Measurements from ENCODE around the gene ITPRIP. TPM values are rescaled to one million over a fixed set of nuclear protein-coding genes. Genes with fewer than 3 reads are reported as not detected.

Gene ITPRIP
- total RNA-seq (21.6 TPM), polyA plus RNA-seq (ENCODE audit: insufficient read depth, low read depth, low replicate concordance) (9.0 TPM)
- long read RNA-seq, donor 1, full-length matches to known transcripts: 5 of 5 reads
- long read RNA-seq, donor 1, partial matches to known transcripts: 0 of 5 reads
- long read RNA-seq, donor 1, other reads (novel, unspliced or antisense): 0 of 5 reads
- long read RNA-seq, donor 2, full-length matches to known transcripts: 1 of 1 reads
- long read RNA-seq, donor 2, partial matches to known transcripts: 0 of 1 reads
- long read RNA-seq, donor 2, other reads (novel, unspliced or antisense): 0 of 1 reads
- long read RNA-seq, donor 3, full-length matches to known transcripts: 2 of 2 reads
- long read RNA-seq, donor 3, partial matches to known transcripts: 0 of 2 reads
- long read RNA-seq, donor 3, other reads (novel, unspliced or antisense): 0 of 2 reads
- long read RNA-seq, donor 4, full-length matches to known transcripts: 2 of 2 reads
- long read RNA-seq, donor 4, partial matches to known transcripts: 0 of 2 reads
- long read RNA-seq, donor 4, other reads (novel, unspliced or antisense): 0 of 2 reads
- long read RNA-seq, donor 5, full-length matches to known transcripts: 1 of 1 reads
- long read RNA-seq, donor 5, partial matches to known transcripts: 0 of 1 reads
- long read RNA-seq, donor 5, other reads (novel, unspliced or antisense): 0 of 1 reads
- long read RNA-seq, donor 6, full-length matches to known transcripts: 1 of 1 reads
- long read RNA-seq, donor 6, partial matches to known transcripts: 0 of 1 reads
- long read RNA-seq, donor 6, other reads (novel, unspliced or antisense): 0 of 1 reads
- long read RNA-seq, donor 7, full-length matches to known transcripts: 9 of 23 reads
- long read RNA-seq, donor 7, partial matches to known transcripts: 0 of 23 reads
- long read RNA-seq, donor 7, other reads (novel, unspliced or antisense): 14 of 23 reads
- long read RNA-seq, donor 8, full-length matches to known transcripts: 4 of 4 reads
- long read RNA-seq, donor 8, partial matches to known transcripts: 0 of 4 reads
- long read RNA-seq, donor 8, other reads (novel, unspliced or antisense): 0 of 4 reads
- long read RNA-seq, donor 9, full-length matches to known transcripts: 1 of 1 reads
- long read RNA-seq, donor 9, partial matches to known transcripts: 0 of 1 reads
- long read RNA-seq, donor 9, other reads (novel, unspliced or antisense): 0 of 1 reads
- long read RNA-seq, donor 10, full-length matches to known transcripts: 2 of 2 reads
- long read RNA-seq, donor 10, partial matches to known transcripts: 0 of 2 reads
- long read RNA-seq, donor 10, other reads (novel, unspliced or antisense): 0 of 2 reads

- Histone ChIP-seq H3K27ac (ENCODE audit: low read depth in 2 of 2, low read length in 2 of 2) (peak within 1 kb of the TSS; percentile 98), H3K36me3 (ENCODE audit: control insufficient read depth in 2 of 3, insufficient read depth in 3 of 3, low read length in 3 of 3) (peaks cover 0 to 3% (median 0%) of the 10 kb centered on the region in 3 donors), H3K4me1 (ENCODE audit: control insufficient read depth in 2 of 3, insufficient read depth in 2 of 3, low read depth in 1 of 3, low read length in 3 of 3) (peaks cover 4 to 26% (median 5%) of the 10 kb centered on the region in 3 donors), H3K4me3 (ENCODE audit: low read length in 3 of 3) (peak within 1 kb of the TSS; percentile 65 to 82 (median 81)), H3K27me3 (ENCODE audit: control insufficient read depth, insufficient read depth, low read length) (no peaks in the 10 kb centered on the region), H3K9me3 (ENCODE audit: control insufficient read depth in 2 of 3, insufficient read depth in 1 of 3, low read length in 3 of 3) (no peaks in the 10 kb centered on the region), H3K9ac (ENCODE audit: low read length in 3 of 3) (peak within 1 kb of the TSS; percentile 54 to 94 (median 90))
- intact Hi-C loops (cut with DNase I): no loop called here
- DNase-seq (peak; percentile 80 to 93 (median 90)), FAIRE-seq (no peak)
- TF ChIP-seq CTCF (IDR thresholded peaks at IDR 0.05; ENCODE audit: borderline replicate concordance, extremely low read depth, insufficient read depth): no peak
These were observed at the start of gene ITPRIP for GRCh38 chr10:104337985-104338735. ITPRIP (minus strand) TSS chr10:104338465; CDS start chr10:104316051, 22,414 bp downstream.

- H3K4me1 ChIP-seq (ENCODE audit: control insufficient read depth in 2 of 3, insufficient read depth in 2 of 3, low read depth in 1 of 3, low read length in 3 of 3): no peaks in the 10 kb centered on the region
- TF ChIP-seq CTCF (IDR thresholded peaks at IDR 0.05; ENCODE audit: borderline replicate concordance, extremely low read depth, insufficient read depth): no peak
- DNase-seq (no peak), FAIRE-seq (no peak)
- no peak overlapping the region for H3K9ac ChIP-seq (ENCODE audit: low read length in 3 of 3)
- no peak overlapping the region for H3K4me3 ChIP-seq (ENCODE audit: low read length in 3 of 3)
- no peaks in the 10 kb centered on the region for H3K36me3 ChIP-seq (ENCODE audit: control insufficient read depth in 2 of 3, insufficient read depth in 3 of 3, low read length in 3 of 3)
- H3K27me3 ChIP-seq (ENCODE audit: control insufficient read depth, insufficient read depth, low read length): no peaks in the 10 kb centered on the region
- H3K27ac ChIP-seq (ENCODE audit: low read depth in 2 of 2, low read length in 2 of 2): no peak overlapping the region
- intact Hi-C loops (cut with DNase I): no loop called here
- no peaks in the 10 kb centered on the region for H3K9me3 ChIP-seq (ENCODE audit: control insufficient read depth in 2 of 3, insufficient read depth in 1 of 3, low read length in 3 of 3)
These were observed 49.0 kb upstream of the ITPRIP start for GRCh38 chr10:104387130-104387888.
